ENCODE measurements around the gene FBP2. TPM values are rescaled to one million over a fixed set of nuclear protein-coding genes. Genes with fewer than 3 reads are reported as not detected.
A peak's percentile ranks its signal among the peaks of the same experiment; 100 is the strongest.

Gene FBP2
- total and polyA plus RNA-seq, 2 of the 4 experiments (the other 2 are of a cell fraction), result not detected

DNA sequence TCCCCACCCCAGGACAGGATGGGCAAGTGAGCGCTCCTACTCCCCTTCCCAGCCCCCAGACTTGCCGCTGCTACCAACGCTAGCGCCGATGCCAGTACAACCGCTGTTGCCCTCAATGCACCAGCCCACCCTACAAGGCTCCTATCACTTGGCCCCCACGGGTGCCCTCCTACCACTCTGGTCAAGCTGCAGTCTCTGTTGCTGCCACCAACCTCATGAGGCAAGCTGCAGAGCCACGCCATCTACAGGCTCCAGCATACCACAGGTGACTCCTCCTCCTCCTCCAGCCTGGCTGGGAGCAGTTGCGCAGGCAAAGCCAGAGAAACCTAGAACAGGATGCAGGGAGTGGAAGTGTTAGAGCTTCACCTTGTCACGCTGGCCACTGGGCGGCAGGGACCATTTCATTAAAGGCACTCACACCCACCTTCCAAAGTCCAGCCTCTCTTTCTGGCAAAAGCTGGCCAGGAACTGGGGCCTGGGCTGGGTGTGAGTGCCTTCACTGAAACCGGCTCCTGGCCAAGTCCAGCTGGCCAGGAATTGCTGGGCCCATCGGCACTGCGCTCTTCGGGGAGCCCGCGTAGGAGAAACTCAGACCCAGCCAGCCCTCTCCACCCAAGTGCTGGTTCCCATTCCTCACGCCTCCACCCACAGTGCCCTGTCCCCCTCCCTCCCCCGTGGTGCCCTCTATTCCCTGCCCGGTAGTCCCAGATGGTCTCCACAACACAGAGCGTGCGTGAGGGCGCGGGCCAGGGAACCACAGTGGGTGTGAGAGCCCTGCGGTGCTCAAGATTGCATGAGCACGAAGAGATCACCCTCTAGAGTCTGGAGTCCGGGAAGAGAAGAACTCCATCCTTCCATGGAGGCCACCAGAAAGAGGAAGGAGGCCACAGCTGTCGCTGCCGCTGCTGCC is 40.3 kb downstream of the FBP2 start:
- intact Hi-C loops (cut with micrococcal nuclease) (no loop called here), dilution Hi-C loops (cut with HindIII; ENCODE audit: low sequenced_read_pairs, unreplicated experiment) (no loop called here)
- no peak overlapping the region for H2BK120ac ChIP-seq (ENCODE audit: low read depth, low read length)
- TF ChIP-seq FOS (IDR thresholded peaks at IDR 0.05; ENCODE audit: low read depth, low read length), result no peak
- no peak for TF ChIP-seq CEBPB (IDR thresholded peaks at IDR 0.05; ENCODE audit: low read depth, low read length)
- TF ChIP-seq, protein P1, sequence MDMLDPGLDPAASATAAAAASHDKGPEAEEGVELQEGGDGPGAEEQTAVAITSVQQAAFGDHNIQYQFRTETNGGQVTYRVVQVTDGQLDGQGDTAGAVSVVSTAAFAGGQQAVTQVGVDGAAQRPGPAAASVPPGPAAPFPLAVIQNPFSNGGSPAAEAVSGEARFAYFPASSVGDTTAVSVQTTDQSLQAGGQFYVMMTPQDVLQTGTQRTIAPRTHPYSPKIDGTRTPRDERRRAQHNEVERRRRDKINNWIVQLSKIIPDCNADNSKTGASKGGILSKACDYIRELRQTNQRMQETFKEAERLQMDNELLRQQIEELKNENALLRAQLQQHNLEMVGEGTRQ (IDR thresholded peaks at IDR 0.05; ENCODE audit: low read depth, low read length), result no peak
- TF ChIP-seq BHLHE40 (IDR thresholded peaks at IDR 0.05; ENCODE audit: low read depth, low read length), result no peak
- TF ChIP-seq MXI1 (IDR thresholded peaks at IDR 0.05; ENCODE audit: borderline replicate concordance, low read depth, low read length), result no peak
- TF ChIP-seq RFX5 (IDR thresholded peaks at IDR 0.05; ENCODE audit: low read depth, low read length), result no peak
- no peak for TF ChIP-seq RAD21 (IDR thresholded peaks at IDR 0.05; ENCODE audit: low read length)
- TF ChIP-seq SMC3 (IDR thresholded peaks at IDR 0.05; ENCODE audit: low read depth, low read length), result no peak
- TF ChIP-seq RCOR1 (IDR thresholded peaks at IDR 0.05; ENCODE audit: insufficient replicate concordance, low read length), result no peak
- TF ChIP-seq, protein P2, sequence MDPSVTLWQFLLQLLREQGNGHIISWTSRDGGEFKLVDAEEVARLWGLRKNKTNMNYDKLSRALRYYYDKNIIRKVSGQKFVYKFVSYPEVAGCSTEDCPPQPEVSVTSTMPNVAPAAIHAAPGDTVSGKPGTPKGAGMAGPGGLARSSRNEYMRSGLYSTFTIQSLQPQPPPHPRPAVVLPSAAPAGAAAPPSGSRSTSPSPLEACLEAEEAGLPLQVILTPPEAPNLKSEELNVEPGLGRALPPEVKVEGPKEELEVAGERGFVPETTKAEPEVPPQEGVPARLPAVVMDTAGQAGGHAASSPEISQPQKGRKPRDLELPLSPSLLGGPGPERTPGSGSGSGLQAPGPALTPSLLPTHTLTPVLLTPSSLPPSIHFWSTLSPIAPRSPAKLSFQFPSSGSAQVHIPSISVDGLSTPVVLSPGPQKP (IDR thresholded peaks at IDR 0.05; ENCODE audit: borderline replicate concordance, low read depth, low read length), result no peak
- TF ChIP-seq MAFK (IDR thresholded peaks at IDR 0.05; ENCODE audit: low read depth, low read length), result no peak
- TF ChIP-seq, protein P3, sequence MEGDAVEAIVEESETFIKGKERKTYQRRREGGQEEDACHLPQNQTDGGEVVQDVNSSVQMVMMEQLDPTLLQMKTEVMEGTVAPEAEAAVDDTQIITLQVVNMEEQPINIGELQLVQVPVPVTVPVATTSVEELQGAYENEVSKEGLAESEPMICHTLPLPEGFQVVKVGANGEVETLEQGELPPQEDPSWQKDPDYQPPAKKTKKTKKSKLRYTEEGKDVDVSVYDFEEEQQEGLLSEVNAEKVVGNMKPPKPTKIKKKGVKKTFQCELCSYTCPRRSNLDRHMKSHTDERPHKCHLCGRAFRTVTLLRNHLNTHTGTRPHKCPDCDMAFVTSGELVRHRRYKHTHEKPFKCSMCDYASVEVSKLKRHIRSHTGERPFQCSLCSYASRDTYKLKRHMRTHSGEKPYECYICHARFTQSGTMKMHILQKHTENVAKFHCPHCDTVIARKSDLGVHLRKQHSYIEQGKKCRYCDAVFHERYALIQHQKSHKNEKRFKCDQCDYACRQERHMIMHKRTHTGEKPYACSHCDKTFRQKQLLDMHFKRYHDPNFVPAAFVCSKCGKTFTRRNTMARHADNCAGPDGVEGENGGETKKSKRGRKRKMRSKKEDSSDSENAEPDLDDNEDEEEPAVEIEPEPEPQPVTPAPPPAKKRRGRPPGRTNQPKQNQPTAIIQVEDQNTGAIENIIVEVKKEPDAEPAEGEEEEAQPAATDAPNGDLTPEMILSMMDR (conservative IDR thresholded peaks at IDR 0.05; ENCODE audit: low read depth, low read length), result no peak
- no peak for TF ChIP-seq NFE2L2 (IDR thresholded peaks at IDR 0.05; ENCODE audit: low read depth, low read length)
- no peak for TF ChIP-seq MAZ (IDR thresholded peaks at IDR 0.05; ENCODE audit: borderline replicate concordance, low read depth, low read length)
- no peak for TF ChIP-seq CHD1 (IDR thresholded peaks at IDR 0.05; ENCODE audit: low read depth, low read length)

More for the DNA sequence above, 40.3 kb downstream of the FBP2 start:
- Histone ChIP-seq H4K91ac (ENCODE audit: insufficient read depth, low read depth, low read length) (no peak overlapping the region), H4K8ac (ENCODE audit: low read depth in 2 of 2, low read length in 2 of 2) (no peak overlapping the region), H2AK5ac (ENCODE audit: low read depth, low read length) (no peak overlapping the region), H3K79me1 (ENCODE audit: low read depth in 1 of 2, low read length in 2 of 2) (no peaks in the 10 kb centered on the region), H3K9me3 (ENCODE audit: control insufficient read depth, insufficient read depth, low read length) (no peaks in the 10 kb centered on the region), H3K18ac (ENCODE audit: low read depth, low read length) (no peak overlapping the region), H4K20me1 (ENCODE audit: insufficient read depth, low read length) (no peaks in the 10 kb centered on the region), H4K5ac (ENCODE audit: low read depth, low read length) (no peak overlapping the region), H2BK20ac (ENCODE audit: low read depth, low read length) (no peak overlapping the region), H3K4me3 (ENCODE audit: insufficient read depth, low read depth, low read length) (no peak overlapping the region), H3K27me3 (ENCODE audit: control insufficient read depth, insufficient read depth, low read length) (no peaks in the 10 kb centered on the region), H3K56ac (ENCODE audit: extremely low read depth, insufficient read depth, low read length) (no peak overlapping the region), H2BK5ac (ENCODE audit: low read depth, low read length, poor library complexity, severe bottlenecking) (no peak overlapping the region), H3K36me3 (ENCODE audit: control insufficient read depth, insufficient read depth, low read length) (no peaks in the 10 kb centered on the region), H3K23ac (ENCODE audit: low read depth, low read length) (no peak overlapping the region), H2AFZ (replicated peaks; ENCODE audit: low read length, poor library complexity) (peak overlapping the region; percentile 5), H3K9me1 (ENCODE audit: insufficient read depth, low read length) (no peaks in the 10 kb centered on the region), H3K14ac (replicated peaks; ENCODE audit: low read depth, low read length) (no peak overlapping the region), H3K4me2 (ENCODE audit: low read depth, low read length) (no peak overlapping the region), H3K4ac (ENCODE audit: low read depth, low read length) (no peak overlapping the region), H2AK9ac (replicated peaks; ENCODE audit: low read depth, low read length, poor library complexity) (no peak overlapping the region), H3K9ac (ENCODE audit: low read depth, low read length) (no peak overlapping the region), H3K4me1 (ENCODE audit: control insufficient read depth, insufficient read depth, low read length) (no peaks in the 10 kb centered on the region), H2BK15ac (ENCODE audit: low read depth, low read length) (no peak overlapping the region), H3K27ac (ENCODE audit: insufficient read depth, low read length) (no peak overlapping the region)
- DNase-seq, result no peak
- 78% methylated on average over 5 of the region's 29 CpGs; no CpG with 5 or more reads in 1 of the 2 experiments for WGBS, 2 experiments (ENCODE audit: extremely low coverage in 2 of 2, insufficient read length in 1 of 2)
- POLR2A ChIA-PET (ENCODE audit: unreplicated experiment), result no interaction called here
- ATAC-seq (ENCODE audit: low read depth), result no peak
- CTCF ChIA-PET, result no interaction called here
- BruUV-seq (replicated peaks), result no TSS peak
- in situ Hi-C loops (cut with MboI; ENCODE audit: low sequenced_read_pairs), result no loop called here

Data from IMR-90 (cell line).